Neuronal stem cell (in vitro differentiated cells): ENCODE data around the gene ARHGAP33.

ENCODE experiments used
- DNase-seq: peaks from one replicate; pipeline ENCODE4 v3.0.0-alpha.2; 2013; ENCODE audit warnings: low spot score
- H2AFZ ChIP-seq: one replicate; pipeline ENCODE4 v1.6.1; 2013; ENCODE audit warnings: mild to moderate bottlenecking, low read length, inconsistent platforms
- H2AK5ac ChIP-seq: 2 replicates; pipeline ENCODE4 v1.6.1; 2013; ENCODE audit warnings: low read depth, mild to moderate bottlenecking, inconsistent platforms, low read length, moderate library complexity, mixed read lengths
- H2BK120ac ChIP-seq: 2 replicates; pipeline ENCODE4 v1.6.1; 2013; ENCODE audit warnings: low read depth, mild to moderate bottlenecking, inconsistent platforms, low read length, moderate library complexity, mixed read lengths
- H2BK12ac ChIP-seq: one replicate; pipeline ENCODE4 v1.6.1; 2013; ENCODE audit warnings: low read length, inconsistent platforms
- H2BK15ac ChIP-seq: 2 replicates; pipeline ENCODE4 v1.6.1; 2013; ENCODE audit warnings: mild to moderate bottlenecking, low read length, inconsistent platforms, mixed read lengths
- H2BK5ac ChIP-seq: one replicate; pipeline ENCODE4 v1.6.1; 2013; ENCODE audit warnings: inconsistent platforms, mild to moderate bottlenecking, low read length, moderate library complexity
- H3K14ac ChIP-seq: one replicate; pipeline ENCODE4 v1.6.1; 2013; ENCODE audit warnings: low read length, inconsistent platforms
- H3K18ac ChIP-seq: 2 replicates; pipeline ENCODE4 v1.6.1; 2013; ENCODE audit warnings: low read length, inconsistent platforms
- H3K23ac ChIP-seq: 2 replicates; pipeline ENCODE4 v1.6.1; 2013; ENCODE audit warnings: low read depth, mild to moderate bottlenecking, mixed read lengths, low read length, inconsistent platforms; ENCODE audit not compliant: poor library complexity
- H3K27ac ChIP-seq: replicated peaks from 3 replicates; pipeline ENCODE4 v1.5.1; 2013; ENCODE audit warnings: low read length, inconsistent platforms
- H3K27me3 ChIP-seq, 3 experiments: 2 replicates each; pipeline ENCODE4 v1.6.1; 2013; ENCODE audit warnings: low read length in 3 of 3, mild to moderate bottlenecking in 2 of 3, inconsistent platforms in 1 of 3, low read depth in 1 of 3, mixed read lengths in 1 of 3, moderate library complexity in 1 of 3; ENCODE audit not compliant: control insufficient read depth in 3 of 3, insufficient read depth in 3 of 3
- H3K36me3 ChIP-seq, 2 donors: replicated peaks in 1 of 2; 2 replicates each; pipeline ENCODE4 v1.6.1; 2013; ENCODE audit warnings: low read length in 2 of 2; ENCODE audit not compliant: control insufficient read depth in 2 of 2, insufficient read depth in 2 of 2
- H3K4ac ChIP-seq: 2 replicates; pipeline ENCODE4 v1.6.1; 2013; ENCODE audit warnings: inconsistent platforms, mild to moderate bottlenecking, low read length, moderate library complexity
- H3K4me1 ChIP-seq, 2 donors: 1 replicate in 1 of 2; 2 replicates in 1 of 2; pipeline ENCODE4 v1.6.1; 2013; ENCODE audit warnings: low read length in 2 of 2, low read depth in 1 of 2; ENCODE audit not compliant: control insufficient read depth in 2 of 2, insufficient read depth in 1 of 2
- H3K4me2 ChIP-seq: one replicate; pipeline ENCODE4 v1.6.1; 2013; ENCODE audit warnings: mild to moderate bottlenecking, low read length, inconsistent platforms; ENCODE audit not compliant: insufficient read depth, poor library complexity, severe bottlenecking
- H3K4me3 ChIP-seq, 2 donors: 2 replicates each; pipeline ENCODE4 v1.5.1; 2013; ENCODE audit warnings: low read length in 2 of 2, mild to moderate bottlenecking in 2 of 2, inconsistent platforms in 1 of 2, moderate library complexity in 1 of 2
- H3K79me1 ChIP-seq: one replicate; pipeline ENCODE4 v1.6.1; 2013; ENCODE audit warnings: low read depth, mild to moderate bottlenecking, inconsistent platforms, low read length, moderate library complexity
- H3K9ac ChIP-seq: one replicate; pipeline ENCODE4 v1.6.1; 2013; ENCODE audit warnings: mild to moderate bottlenecking, low read depth, low read length, inconsistent platforms; ENCODE audit not compliant: poor library complexity
- H3K9me3 ChIP-seq, 2 donors: replicated peaks in 1 of 2; 2 replicates each; pipeline versions ENCODE3 to v1.6.1; 2013; ENCODE audit warnings: low read length in 2 of 2, mild to moderate bottlenecking in 2 of 2, inconsistent platforms in 1 of 2, low read depth in 1 of 2, mixed read lengths in 1 of 2, moderate library complexity in 1 of 2; ENCODE audit not compliant: control insufficient read depth in 2 of 2, insufficient read depth in 1 of 2
- H4K8ac ChIP-seq: one replicate; pipeline ENCODE4 v1.6.1; 2013; ENCODE audit warnings: low read depth, mild to moderate bottlenecking, inconsistent platforms, low read length, moderate library complexity
- H4K91ac ChIP-seq: one replicate; pipeline ENCODE4 v1.6.1; 2013; ENCODE audit warnings: low read length, low read depth, mild to moderate bottlenecking, inconsistent platforms; ENCODE audit not compliant: poor library complexity
- WGBS, 2 donors: extraction: QIAGEN DNeasy Blood & Tissue Kit; methylation state at CpG; one replicate each; pipeline ENCODE4 v1.1.7; 2013; ENCODE audit warnings: missing lambda C conversion rate in 2 of 2, mixed read lengths in 1 of 2; ENCODE audit not compliant: insufficient read length in 2 of 2, insufficient replicate concordance in 1 of 2; ENCODE audit errors: extremely low coverage in 2 of 2; 5-methylcytosine and 5-hydroxymethylcytosine counted together

The ARHGAP33 gene

GRCh38 chr19:35752746-35753350, 22.5 kb upstream of the ARHGAP33 start:
- no peak overlapping the region for H3K14ac ChIP-seq
- H2AFZ ChIP-seq: no peak overlapping the region
- H3K9me3 ChIP-seq: no peaks in the 10 kb centered on the region
- no peak overlapping the region for H4K91ac ChIP-seq
- H3K23ac ChIP-seq: no peak overlapping the region
- peaks cover 6% of the 10 kb centered on the region for H3K79me1 ChIP-seq
- peaks cover 7 to 22% of the 10 kb centered on the region in 2 donors for H3K4me1 ChIP-seq
- H3K36me3 ChIP-seq: peaks cover 7 to 27% of the 10 kb centered on the region in 2 donors
- no peak overlapping the region for H4K8ac ChIP-seq
- no peak overlapping the region for H3K18ac ChIP-seq
- no CpG with 5 or more reads among the region's 20 CpGs for WGBS, 2 donors
- no peak overlapping the region for H2BK15ac ChIP-seq
- no peak overlapping the region for H3K27ac ChIP-seq
- H2BK120ac ChIP-seq: no peak overlapping the region
- H3K4me2 ChIP-seq: no peak overlapping the region
- no peak overlapping the region for H2BK12ac ChIP-seq
- H3K4ac ChIP-seq: no peak overlapping the region
- H3K9ac ChIP-seq: peak overlapping the region; percentile 0
- DNase-seq: no peak
- peaks cover 0 to 13% (median 3%) of the 10 kb centered on the region in 3 experiments for H3K27me3 ChIP-seq
- no peak overlapping the region for H3K4me3 ChIP-seq
- H2BK5ac ChIP-seq: peak overlapping the region; percentile 39
- no peak overlapping the region for H2AK5ac ChIP-seq

GRCh38 chr19:35753634-35754369, 21.6 kb upstream of the ARHGAP33 start:
- no peak overlapping the region for H3K4me3 ChIP-seq
- H2BK12ac ChIP-seq: no peak overlapping the region
- no peak overlapping the region for H2AFZ ChIP-seq
- H3K18ac ChIP-seq: peak overlapping the region; percentile 8
- peaks cover 7% of the 10 kb centered on the region for H3K79me1 ChIP-seq
- H3K9ac ChIP-seq: peak overlapping the region; percentile 21
- no peak overlapping the region for H3K27ac ChIP-seq
- no peak overlapping the region for H2BK120ac ChIP-seq
- no peak overlapping the region for H3K4ac ChIP-seq
- DNase-seq: no peak
- peak overlapping the region; percentile 46 for H2AK5ac ChIP-seq
- no peak overlapping the region for H2BK5ac ChIP-seq
- no peak overlapping the region for H4K91ac ChIP-seq
- no peak overlapping the region for H3K4me2 ChIP-seq
- WGBS, 2 donors: no CpG with 5 or more reads among the region's 20 CpGs
- H4K8ac ChIP-seq: no peak overlapping the region
- no peak overlapping the region for H2BK15ac ChIP-seq
- peaks cover 8 to 21% of the 10 kb centered on the region in 2 donors for H3K4me1 ChIP-seq
- H3K9me3 ChIP-seq: no peaks in the 10 kb centered on the region
- H3K27me3 ChIP-seq: peaks cover 0 to 13% (median 3%) of the 10 kb centered on the region in 3 experiments
- no peak overlapping the region for H3K14ac ChIP-seq
- H3K23ac ChIP-seq: no peak overlapping the region
- H3K36me3 ChIP-seq: peaks cover 7 to 27% of the 10 kb centered on the region in 2 donors

- Histone ChIP-seq H3K27ac (no peak overlapping the region), H2AK5ac (peak overlapping the region; percentile 46), H4K8ac (no peak overlapping the region), H3K14ac (no peak overlapping the region), H3K9ac (peak overlapping the region; percentile 21), H3K4me2 (no peak overlapping the region), H4K91ac (no peak overlapping the region), H3K9me3 (no peaks in the 10 kb centered on the region), H2BK5ac (no peak overlapping the region), H3K18ac (peak overlapping the region; percentile 8), H3K4me1 (peaks cover 12 to 24% of the 10 kb centered on the region in 2 donors), H3K4me3 (no peak overlapping the region), H2BK15ac (no peak overlapping the region), H3K4ac (no peak overlapping the region), H3K27me3 (peaks cover 0 to 13% (median 3%) of the 10 kb centered on the region in 3 experiments), H2BK120ac (no peak overlapping the region), H2AFZ (no peak overlapping the region), H3K36me3 (peaks cover 10 to 33% of the 10 kb centered on the region in 2 donors), H3K23ac (no peak overlapping the region), H2BK12ac (no peak overlapping the region), H3K79me1 (peaks cover 14% of the 10 kb centered on the region)
- WGBS, 2 donors: no CpG with 5 or more reads among the region's 13 CpGs
- DNase-seq: no peak
Measured at GRCh38 chr19:35754370-35755130, 20.8 kb upstream of the ARHGAP33 start.
